Panc1 (cell line): Measurements from ENCODE around the gene CACTIN. TPM values are rescaled to one million over a fixed set of nuclear protein-coding genes. Genes with fewer than 3 reads are reported as not detected.

Source experiments
- ATAC-seq: fragments of 200-7000 bp; cut with Tn5 transposase; 2 replicates; pipeline ENCODE4 v1.9.1; 2020; ENCODE audit warnings: mild to moderate bottlenecking, moderate library complexity
- BruUV-seq: library from RNA; stranded (reverse); fragments of 400-500 nt; replicated peaks from 2 replicates; lab custom pipeline; 2021; lab: Mats Ljungman, UMichigan
- CTCF ChIA-PET: fragments of 300-600 bp; sonication (Branson Sonifier 250); formaldehyde crosslinking; loops from one replicate; lab custom pipeline; 2022; ENCODE audit warnings: antibody characterized with exemption; lab: Charles Lee
- POLR2A ChIA-PET: fragments of 300-600 bp; sonication (Branson Sonifier 250); formaldehyde crosslinking; loops from one replicate; lab custom pipeline; 2022; ENCODE audit warnings: antibody characterized with exemption; lab: Charles Lee
- DNase-seq: peaks from one replicate; pipeline ENCODE4 v3.0.0-alpha.2; 2010; ENCODE audit warnings: low read depth, low spot score
- H3K27ac ChIP-seq: 2 replicates; pipeline ENCODE4 v1.5.1; 2011; ENCODE audit warnings: mild to moderate bottlenecking, low read length, inconsistent platforms
- H3K27me3 ChIP-seq: fragments of 200-500 bp; sonication (Bioruptor generic); 2 replicates; pipeline ENCODE4 v1.6.0; 2014; ENCODE audit warnings: low read length, inconsistent platforms; ENCODE audit not compliant: control insufficient read depth, insufficient read depth
- H3K36me3 ChIP-seq: fragments of 200-500 bp; sonication (Bioruptor generic); 2 replicates; pipeline ENCODE4 v1.5.1; 2014; ENCODE audit warnings: inconsistent platforms, mild to moderate bottlenecking, low read length, moderate library complexity; ENCODE audit not compliant: control insufficient read depth, insufficient read depth
- H3K4me1 ChIP-seq: 2 replicates; pipeline ENCODE4 v1.5.1; 2011; ENCODE audit warnings: inconsistent platforms, mild to moderate bottlenecking, low read length, moderate library complexity; ENCODE audit not compliant: control insufficient read depth, insufficient read depth
- H3K4me3 ChIP-seq, 2 experiments: 2 replicates each; pipeline ENCODE4 v1.5.1; 2011 to 2012; ENCODE audit warnings: low read depth in 2 of 2, low read length in 2 of 2, mild to moderate bottlenecking in 2 of 2, inconsistent platforms in 1 of 2, moderate library complexity in 1 of 2
- H3K9me3 ChIP-seq: fragments of 200-500 bp; sonication (Bioruptor generic); 2 replicates; pipeline ENCODE4 v1.5.1; 2014; ENCODE audit warnings: low read depth, mild to moderate bottlenecking, inconsistent platforms, low read length, moderate library complexity; ENCODE audit not compliant: control insufficient read depth, insufficient read depth
- POLR2AphosphoS5 ChIP-seq: IDR thresholded peaks from 2 replicates; pipeline ENCODE4 v1.6.1; 2012; ENCODE audit warnings: mild to moderate bottlenecking, low read depth, low read length, moderate library complexity
- SIN3A ChIP-seq: IDR thresholded peaks from 2 replicates; pipeline ENCODE4 v1.6.1; 2012; ENCODE audit warnings: low read depth, mild to moderate bottlenecking, low read length, moderate library complexity, borderline replicate concordance; ENCODE audit not compliant: insufficient read depth
- TCF7L2 ChIP-seq: IDR thresholded peaks from 2 replicates; pipeline ENCODE4 v1.6.1; 2011; ENCODE audit warnings: mild to moderate bottlenecking, low read depth, low read length, inconsistent platforms
- in situ Hi-C: cut with HindIII; loops from 2 replicates; pipeline ENCODE4 v1.10.0; 2016; ENCODE audit warnings: low sequenced_read_pairs, low pct_unique_long_range_greater_than_20kb
- intact Hi-C: fragments of 100-400 bp; cut with micrococcal nuclease; formaldehyde crosslinking; loops from one replicate; pipeline ENCODE4 v1.10.0; 2022; ENCODE audit not compliant: unreplicated experiment
- total RNA-seq: library from RNA; stranded (reverse); gene quantifications from one replicate; pipeline ENCODE4 v1.2.1, GENCODE V29; 2021; ENCODE audit not compliant: unreplicated experiment
- TF ChIP-seq, protein P1 (sequence below): fragments of 450-650 bp; IDR thresholded peaks from 2 replicates; pipeline ENCODE4 v1.5.1; 2017; ENCODE audit warnings: mild to moderate bottlenecking
- TF ChIP-seq, protein P2 (sequence below), 2 experiments: IDR thresholded peaks; 2 replicates each; pipeline ENCODE4 v1.6.1; 2011 to 2012; ENCODE audit warnings: low read depth in 2 of 2, control low read depth in 1 of 2, low read length in 1 of 2, mild to moderate bottlenecking in 1 of 2, moderate library complexity in 1 of 2; ENCODE audit not compliant: insufficient read depth in 1 of 2

CACTIN gene
- total RNA-seq, 1 experiment from 2014 or later = 25.2 TPM

DNA sequence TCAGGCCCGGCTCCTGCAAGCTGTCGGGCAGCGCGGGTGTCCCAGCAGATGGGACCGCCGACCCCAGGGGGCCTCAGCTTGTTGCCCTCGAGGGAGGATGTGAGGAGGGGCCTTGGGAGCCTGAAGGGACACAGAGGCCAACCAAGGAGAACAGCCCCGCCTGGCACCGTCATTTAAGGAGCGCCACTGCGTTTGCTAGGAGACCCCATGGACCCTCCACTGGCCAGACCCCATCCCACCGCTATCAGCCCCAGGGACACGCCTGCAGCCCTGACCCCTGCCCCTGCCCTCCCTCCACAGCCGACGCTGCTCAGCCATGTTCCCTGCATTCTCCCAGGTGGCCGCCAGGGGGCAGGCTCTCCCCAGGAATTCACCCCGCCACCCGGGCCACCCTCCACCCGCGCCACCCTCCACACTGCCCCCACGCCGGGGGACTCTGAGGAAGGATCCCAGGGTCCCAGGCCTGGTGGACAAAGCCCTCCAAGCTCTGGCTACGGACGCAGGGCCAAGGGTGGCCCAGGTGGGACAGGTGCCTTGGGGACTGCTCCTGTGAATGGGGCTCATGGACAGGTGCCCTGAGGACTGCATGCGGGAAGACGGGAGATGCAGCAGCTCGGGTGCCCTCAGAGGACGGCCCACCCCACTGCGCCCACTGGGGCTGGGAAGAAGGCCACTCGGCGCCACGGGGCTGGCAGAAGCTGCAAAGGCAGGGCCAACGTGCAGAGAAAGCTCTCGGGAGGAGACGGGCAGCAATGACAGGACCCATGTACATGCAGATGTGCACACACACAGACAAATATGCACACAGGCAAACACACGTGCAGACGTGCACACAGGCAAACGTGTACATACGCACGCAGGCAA, 39.3 kb upstream of the CACTIN start:
- no peaks in the 10 kb centered on the region for H3K27me3 ChIP-seq
- no TSS peak for BruUV-seq
- H3K36me3 ChIP-seq = no peaks in the 10 kb centered on the region
- in situ Hi-C loops (no loop called here), intact Hi-C loops (loop anchor here (5.0 kb wide), 1 partner anchor 41 kb away; the partner anchor contains the start of gene TJP3)
- ChIA-PET POLR2A (no interaction called here), CTCF (interaction anchor here (0.6 to 0.7 kb wide), 2 partner anchors 12 to 67 kb away, joined by 3 read pairs; no protein-coding TSS in a partner anchor)
- peaks cover 7% of the 10 kb centered on the region; the same call in 1 of the 2 replicates for H3K4me1 ChIP-seq
- no peak overlapping the region for H3K4me3 ChIP-seq
- no peak overlapping the region for H3K27ac ChIP-seq
- no peaks in the 10 kb centered on the region for H3K9me3 ChIP-seq
- DNase-seq = peak; percentile 12
- peak; percentile 80 for ATAC-seq
- TF ChIP-seq TCF7L2 = no peak
- no peak for TF ChIP-seq SIN3A
- TF ChIP-seq POLR2AphosphoS5 = no peak
- TF ChIP-seq, protein P1, sequence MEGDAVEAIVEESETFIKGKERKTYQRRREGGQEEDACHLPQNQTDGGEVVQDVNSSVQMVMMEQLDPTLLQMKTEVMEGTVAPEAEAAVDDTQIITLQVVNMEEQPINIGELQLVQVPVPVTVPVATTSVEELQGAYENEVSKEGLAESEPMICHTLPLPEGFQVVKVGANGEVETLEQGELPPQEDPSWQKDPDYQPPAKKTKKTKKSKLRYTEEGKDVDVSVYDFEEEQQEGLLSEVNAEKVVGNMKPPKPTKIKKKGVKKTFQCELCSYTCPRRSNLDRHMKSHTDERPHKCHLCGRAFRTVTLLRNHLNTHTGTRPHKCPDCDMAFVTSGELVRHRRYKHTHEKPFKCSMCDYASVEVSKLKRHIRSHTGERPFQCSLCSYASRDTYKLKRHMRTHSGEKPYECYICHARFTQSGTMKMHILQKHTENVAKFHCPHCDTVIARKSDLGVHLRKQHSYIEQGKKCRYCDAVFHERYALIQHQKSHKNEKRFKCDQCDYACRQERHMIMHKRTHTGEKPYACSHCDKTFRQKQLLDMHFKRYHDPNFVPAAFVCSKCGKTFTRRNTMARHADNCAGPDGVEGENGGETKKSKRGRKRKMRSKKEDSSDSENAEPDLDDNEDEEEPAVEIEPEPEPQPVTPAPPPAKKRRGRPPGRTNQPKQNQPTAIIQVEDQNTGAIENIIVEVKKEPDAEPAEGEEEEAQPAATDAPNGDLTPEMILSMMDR = peak; percentile 92
- TF ChIP-seq, protein P2, sequence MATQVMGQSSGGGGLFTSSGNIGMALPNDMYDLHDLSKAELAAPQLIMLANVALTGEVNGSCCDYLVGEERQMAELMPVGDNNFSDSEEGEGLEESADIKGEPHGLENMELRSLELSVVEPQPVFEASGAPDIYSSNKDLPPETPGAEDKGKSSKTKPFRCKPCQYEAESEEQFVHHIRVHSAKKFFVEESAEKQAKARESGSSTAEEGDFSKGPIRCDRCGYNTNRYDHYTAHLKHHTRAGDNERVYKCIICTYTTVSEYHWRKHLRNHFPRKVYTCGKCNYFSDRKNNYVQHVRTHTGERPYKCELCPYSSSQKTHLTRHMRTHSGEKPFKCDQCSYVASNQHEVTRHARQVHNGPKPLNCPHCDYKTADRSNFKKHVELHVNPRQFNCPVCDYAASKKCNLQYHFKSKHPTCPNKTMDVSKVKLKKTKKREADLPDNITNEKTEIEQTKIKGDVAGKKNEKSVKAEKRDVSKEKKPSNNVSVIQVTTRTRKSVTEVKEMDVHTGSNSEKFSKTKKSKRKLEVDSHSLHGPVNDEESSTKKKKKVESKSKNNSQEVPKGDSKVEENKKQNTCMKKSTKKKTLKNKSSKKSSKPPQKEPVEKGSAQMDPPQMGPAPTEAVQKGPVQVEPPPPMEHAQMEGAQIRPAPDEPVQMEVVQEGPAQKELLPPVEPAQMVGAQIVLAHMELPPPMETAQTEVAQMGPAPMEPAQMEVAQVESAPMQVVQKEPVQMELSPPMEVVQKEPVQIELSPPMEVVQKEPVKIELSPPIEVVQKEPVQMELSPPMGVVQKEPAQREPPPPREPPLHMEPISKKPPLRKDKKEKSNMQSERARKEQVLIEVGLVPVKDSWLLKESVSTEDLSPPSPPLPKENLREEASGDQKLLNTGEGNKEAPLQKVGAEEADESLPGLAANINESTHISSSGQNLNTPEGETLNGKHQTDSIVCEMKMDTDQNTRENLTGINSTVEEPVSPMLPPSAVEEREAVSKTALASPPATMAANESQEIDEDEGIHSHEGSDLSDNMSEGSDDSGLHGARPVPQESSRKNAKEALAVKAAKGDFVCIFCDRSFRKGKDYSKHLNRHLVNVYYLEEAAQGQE (IDR thresholded peaks at IDR 0.05; ENCODE audit: insufficient read depth in 1 of 2, low read depth in 2 of 2, low read length in 1 of 2) = no peak

DNA sequence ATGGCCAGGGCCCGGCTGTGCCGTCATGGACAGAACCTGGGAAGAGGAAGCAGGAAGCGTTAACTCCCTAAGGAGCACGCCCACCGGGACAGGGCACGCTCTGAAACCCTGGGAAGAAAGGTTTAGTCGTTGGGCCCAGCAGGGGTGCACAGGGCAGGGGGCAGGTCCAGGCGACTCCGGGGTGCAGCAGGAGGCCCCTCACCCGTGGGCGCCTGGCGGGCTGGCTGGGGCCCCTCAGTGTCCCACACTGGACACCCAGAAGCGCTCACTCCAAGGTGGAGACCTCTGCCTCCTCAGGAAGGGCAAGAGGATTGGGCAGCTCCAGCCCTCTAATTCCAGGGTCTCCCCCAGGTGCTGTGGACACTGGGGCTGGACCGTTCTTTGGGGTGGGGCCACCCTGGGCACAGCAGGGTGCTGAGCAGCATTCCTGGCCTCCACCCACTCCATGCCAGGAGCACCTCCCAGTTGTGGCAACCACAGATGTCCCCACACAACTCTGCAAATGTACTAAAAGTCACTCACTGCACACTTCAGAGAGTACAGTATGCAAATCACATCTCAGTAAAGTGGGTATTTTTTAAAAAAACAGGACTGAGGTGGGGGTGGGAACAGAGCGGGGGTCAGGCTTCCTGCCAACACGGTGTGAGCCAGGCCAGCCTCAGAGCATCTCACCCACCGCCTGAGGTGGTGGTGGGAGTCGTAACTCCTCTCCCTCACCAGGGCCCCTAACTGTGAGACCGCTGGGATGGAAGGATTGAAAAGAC, 38.5 kb upstream of the CACTIN start:
- H3K27me3 ChIP-seq = no peaks in the 10 kb centered on the region
- no peak overlapping the region for H3K4me3 ChIP-seq
- no peaks in the 10 kb centered on the region for H3K36me3 ChIP-seq
- BruUV-seq = no TSS peak
- ChIA-PET CTCF (no interaction called here), POLR2A (no interaction called here)
- no peak overlapping the region for H3K27ac ChIP-seq
- H3K4me1 ChIP-seq = peaks cover under 1% of the 10 kb centered on the region; the same call in 1 of the 2 replicates
- DNase-seq = no peak
- no peak for TF ChIP-seq TCF7L2
- H3K9me3 ChIP-seq = no peaks in the 10 kb centered on the region
- no peak for ATAC-seq
- intact Hi-C loops (loop anchor here (5.0 kb wide), 1 partner anchor 42 kb away; the partner anchor contains the start of gene TJP3), in situ Hi-C loops (no loop called here)
